Measurements from ENCODE around the gene SLC35F1.

GRCh38 chr6:118012944-118013343 is 105.9 kb downstream of the SLC35F1 start:
- no peak for TF ChIP-seq CTCF (IDR thresholded peaks at IDR 0.05)
- TF ChIP-seq POLR2AphosphoS5 (IDR thresholded peaks at IDR 0.05): no peak

Data from esophagus muscularis mucosa (tissue), 3 donors.